Choroid plexus epithelial cell (primary cell): ENCODE measurements around the gene ARHGEF6.

Experiments
- DNase-seq: peaks from one replicate; pipeline ENCODE4 v3.0.0-alpha.2; 2010; ENCODE audit warnings: low read depth
- H3K4me3 ChIP-seq: 2 replicates; pipeline ENCODE4 v1.5.1; 2011; ENCODE audit warnings: low read depth, mild to moderate bottlenecking, control low read depth, low read length, moderate library complexity
- TF ChIP-seq, protein P1 (sequence below): conservative IDR thresholded peaks from 2 replicates; pipeline ENCODE4 v1.5.1; 2011; ENCODE audit warnings: low read depth, mild to moderate bottlenecking, control low read depth, inconsistent platforms, low read length, moderate library complexity

ARHGEF6 gene

DNA sequence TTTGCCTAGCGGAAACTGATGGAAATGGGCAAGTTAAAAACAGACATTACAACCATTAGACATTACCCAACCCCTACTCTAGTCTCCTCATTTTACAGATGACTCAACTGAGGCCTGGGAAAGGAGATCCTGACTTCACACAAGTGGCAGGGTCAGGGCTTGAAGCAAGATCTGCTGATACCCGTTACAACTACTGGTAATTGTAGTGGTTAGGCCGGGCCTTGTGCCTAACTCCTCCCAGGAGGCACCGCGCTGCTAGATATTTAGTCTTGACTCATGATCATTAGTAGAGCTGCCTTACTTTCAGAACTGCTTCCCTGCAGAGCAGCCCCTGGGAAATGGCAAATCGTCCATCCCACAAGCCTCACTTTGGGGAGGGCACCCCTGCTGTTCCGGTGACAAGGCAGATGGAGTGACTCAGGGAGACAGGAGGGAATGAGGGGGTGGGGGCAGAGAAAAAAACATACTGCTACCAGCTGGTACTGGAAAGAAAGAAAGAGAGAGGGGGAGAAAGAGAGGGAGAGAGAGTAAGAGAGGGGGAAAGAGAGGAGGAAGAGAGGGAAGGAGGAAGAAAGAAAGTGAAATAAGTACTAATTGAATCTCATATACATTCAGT is 12.2 kb downstream of the ARHGEF6 start:
- TF ChIP-seq, protein P1, sequence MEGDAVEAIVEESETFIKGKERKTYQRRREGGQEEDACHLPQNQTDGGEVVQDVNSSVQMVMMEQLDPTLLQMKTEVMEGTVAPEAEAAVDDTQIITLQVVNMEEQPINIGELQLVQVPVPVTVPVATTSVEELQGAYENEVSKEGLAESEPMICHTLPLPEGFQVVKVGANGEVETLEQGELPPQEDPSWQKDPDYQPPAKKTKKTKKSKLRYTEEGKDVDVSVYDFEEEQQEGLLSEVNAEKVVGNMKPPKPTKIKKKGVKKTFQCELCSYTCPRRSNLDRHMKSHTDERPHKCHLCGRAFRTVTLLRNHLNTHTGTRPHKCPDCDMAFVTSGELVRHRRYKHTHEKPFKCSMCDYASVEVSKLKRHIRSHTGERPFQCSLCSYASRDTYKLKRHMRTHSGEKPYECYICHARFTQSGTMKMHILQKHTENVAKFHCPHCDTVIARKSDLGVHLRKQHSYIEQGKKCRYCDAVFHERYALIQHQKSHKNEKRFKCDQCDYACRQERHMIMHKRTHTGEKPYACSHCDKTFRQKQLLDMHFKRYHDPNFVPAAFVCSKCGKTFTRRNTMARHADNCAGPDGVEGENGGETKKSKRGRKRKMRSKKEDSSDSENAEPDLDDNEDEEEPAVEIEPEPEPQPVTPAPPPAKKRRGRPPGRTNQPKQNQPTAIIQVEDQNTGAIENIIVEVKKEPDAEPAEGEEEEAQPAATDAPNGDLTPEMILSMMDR, result no peak
- peak; percentile 90 for DNase-seq
- H3K4me3 ChIP-seq, result no peak overlapping the region

DNA sequence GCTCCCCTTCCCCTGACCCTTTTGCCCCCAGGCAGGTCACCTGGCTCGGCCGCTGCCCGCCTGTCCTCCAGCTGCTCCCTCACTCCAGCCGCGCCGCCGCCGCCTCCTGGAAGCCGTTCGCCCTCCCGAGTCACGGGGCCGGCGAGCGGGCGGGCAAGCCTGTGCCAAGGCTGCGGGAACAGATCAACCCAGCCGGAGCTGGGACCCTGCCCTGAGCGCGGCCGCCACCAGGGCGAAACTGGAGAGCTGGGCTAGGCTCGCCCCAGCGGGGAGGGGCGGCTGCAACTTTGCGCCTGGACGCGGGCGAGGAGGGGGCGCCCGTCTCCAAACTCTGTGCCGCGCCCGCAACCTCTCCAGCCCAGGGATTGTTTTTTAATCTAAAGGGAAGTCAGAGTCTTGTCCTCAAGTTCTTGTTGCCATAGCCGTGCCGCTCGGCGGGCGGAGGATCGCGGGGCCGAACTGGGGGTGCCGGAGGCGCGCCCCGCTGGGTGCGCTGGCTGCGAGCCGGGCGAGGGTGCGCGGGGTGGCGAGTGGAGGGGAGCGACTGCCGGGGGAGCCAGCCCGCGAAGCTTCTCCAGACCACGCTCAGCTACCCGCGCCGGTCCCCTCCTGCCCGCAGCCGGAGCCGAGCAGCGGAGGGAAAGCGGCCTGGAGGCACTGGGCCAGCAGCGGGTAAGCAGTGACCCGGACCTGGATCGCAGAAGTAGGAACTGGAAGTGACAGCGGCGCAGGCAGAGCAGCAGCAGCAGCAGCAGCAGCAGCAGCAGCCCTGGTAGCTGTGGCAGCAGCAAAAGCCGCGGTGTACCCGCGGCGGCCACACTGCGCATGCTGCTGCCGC is 13.4 kb downstream of the ARHGEF6 start:
- peak overlapping the region; percentile 61 for H3K4me3 ChIP-seq
- DNase-seq, result peak; percentile 50
- TF ChIP-seq, protein P1, result peak; percentile 24

DNA sequence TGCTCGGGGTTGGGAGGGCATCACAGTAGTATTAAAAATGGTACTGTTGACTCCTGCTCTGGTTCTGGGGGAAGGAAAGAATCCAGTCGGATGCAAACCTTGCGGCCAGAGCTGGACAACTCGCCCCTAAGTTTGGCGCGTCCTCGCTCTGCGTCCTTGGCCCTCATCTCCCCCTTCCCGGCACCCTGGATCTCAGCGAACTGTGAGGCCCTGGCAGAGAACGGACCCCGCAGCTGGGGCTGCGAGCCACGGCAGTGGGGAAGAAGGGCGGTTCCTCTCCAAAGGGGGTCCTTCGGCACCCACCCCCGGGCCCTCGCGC is 14.0 kb downstream of the ARHGEF6 start:
- TF ChIP-seq, protein P1, result no peak
- H3K4me3 ChIP-seq, result peak overlapping the region; percentile 61
- no peak for DNase-seq

DNA sequence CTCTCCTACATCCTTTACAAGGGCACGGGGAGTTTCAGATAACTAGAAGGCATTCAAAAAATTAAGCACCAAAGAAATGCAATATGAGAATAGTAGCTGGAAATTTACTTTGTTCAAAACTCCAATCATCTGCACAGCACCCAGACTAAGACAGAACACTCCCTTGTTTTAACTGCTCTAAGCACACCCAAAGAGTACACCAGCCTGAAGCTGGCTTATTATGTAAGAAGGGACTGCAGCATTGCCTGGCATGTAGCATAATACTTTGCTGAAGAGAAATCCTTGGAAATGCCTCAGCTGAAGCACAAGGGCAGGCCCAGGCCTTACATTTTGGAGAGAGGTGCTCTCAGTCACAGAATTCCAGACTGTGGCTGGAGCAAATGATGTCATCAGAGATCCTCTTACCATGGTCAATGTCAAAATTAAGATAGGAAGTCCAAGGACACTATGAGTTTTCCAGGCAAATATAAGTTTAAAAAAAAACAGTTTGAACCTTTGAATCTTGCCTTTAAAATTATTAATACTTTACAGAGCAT is 14.8 kb downstream of the ARHGEF6 start:
- H3K4me3 ChIP-seq, result no peak overlapping the region
- no peak for DNase-seq
- TF ChIP-seq, protein P1, result no peak

DNA sequence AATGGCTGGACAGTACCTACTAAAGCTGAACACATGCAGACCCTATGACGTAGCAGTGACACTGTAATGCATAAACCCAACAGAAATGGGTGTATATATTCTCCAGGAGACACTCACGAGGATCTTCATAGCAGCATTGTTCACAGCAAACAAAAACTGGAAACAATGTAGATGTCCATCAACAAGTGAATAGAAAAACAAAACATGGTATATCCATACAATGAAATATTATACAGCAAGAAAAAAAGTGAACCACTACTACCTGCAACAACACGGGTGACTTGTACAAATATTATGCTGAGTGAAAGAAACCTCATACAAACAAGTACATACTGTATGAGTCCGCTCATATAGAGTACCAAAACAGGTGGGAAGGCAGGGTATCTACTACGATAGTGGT is 16.5 kb downstream of the ARHGEF6 start:
- no peak for DNase-seq
- no peak overlapping the region for H3K4me3 ChIP-seq
- TF ChIP-seq, protein P1, result no peak

DNA sequence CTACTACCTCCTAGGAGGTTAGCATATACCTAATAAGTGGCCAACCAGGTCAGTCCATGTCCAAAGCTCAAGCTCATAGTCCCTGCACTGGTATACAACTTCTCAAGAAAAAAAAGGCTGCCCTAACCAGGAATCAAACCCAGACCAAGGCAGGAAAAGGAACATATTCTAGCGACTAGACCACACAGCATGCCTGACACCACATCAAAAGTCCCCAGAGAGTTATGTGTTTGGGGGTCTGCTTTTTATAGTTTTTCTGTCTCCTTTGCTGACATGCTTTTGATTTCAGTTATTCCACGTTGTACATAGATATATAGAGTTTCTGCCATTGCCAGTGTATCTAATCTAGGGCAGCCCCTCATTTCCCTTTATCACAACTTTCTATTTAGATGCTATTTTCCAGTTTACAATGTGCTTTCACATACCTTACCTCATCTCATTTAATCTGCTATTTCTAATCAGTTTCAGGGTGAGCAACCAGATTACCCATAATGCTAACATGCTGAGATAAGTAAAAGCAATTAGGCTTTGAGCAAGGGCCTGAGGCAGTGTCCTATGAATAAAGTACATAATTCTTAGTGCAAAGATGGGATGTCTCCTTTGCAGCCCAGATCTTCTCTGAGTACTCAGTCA is 17.8 kb downstream of the ARHGEF6 start:
- TF ChIP-seq, protein P1, result no peak
- no peak for DNase-seq
- no peak overlapping the region for H3K4me3 ChIP-seq
